Stomach (tissue), 4 donors: ENCODE measurements around the gene PPP1R13B.

ENCODE experiments used
- CTCF ChIP-seq, 7 experiments: fragments of 450-650 bp in 4 of 7; fragments of 200-600 bp in 3 of 7; sonication (generic) in 3 of 7; IDR thresholded peaks; one replicate each; pipeline ENCODE4 v1.5.1; 2016 to 2019; ENCODE audit warnings: antibody characterized with exemption in 7 of 7, control low read depth in 2 of 7, mild to moderate bottlenecking in 1 of 7
- POLR2AphosphoS5 ChIP-seq, 3 donors: sonication (generic); formaldehyde crosslinking; IDR thresholded peaks; one replicate each; pipeline ENCODE4 v1.6.1; 2016; ENCODE audit warnings: antibody characterized with exemption in 3 of 3

DNA sequence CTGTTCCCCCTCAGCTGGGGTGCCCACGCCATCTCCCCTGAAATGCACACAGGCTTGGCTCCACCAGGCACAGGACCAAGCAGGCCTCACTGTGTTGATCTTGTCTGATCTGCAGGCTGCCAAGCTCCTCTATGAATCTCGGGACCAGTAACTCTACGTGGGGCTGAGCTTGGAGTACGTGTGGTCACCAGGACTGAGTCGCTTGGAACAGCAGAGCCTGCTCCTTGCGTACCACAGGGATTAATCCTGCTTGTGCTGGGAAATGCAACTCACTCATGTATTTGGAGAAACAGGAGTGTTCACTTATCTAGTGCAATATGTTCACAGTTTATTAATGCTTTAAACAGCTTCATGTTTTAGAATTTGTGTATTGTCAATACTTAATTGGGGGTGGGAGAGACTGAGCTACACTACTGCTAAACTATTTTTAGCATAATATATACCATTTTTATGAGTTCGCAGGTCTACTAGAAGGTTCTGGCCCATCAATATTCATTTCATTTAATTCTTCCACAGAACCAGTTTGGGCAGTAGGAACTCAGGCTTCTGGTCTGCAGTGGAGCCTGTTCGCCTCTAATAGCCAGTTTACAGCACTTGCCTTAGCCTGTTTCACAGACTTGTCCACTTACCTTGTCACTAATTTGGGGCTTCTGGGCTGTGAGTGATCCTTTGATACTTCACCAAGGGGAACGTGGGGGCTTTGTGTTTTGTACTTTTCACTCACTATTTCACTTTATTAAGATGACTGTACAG is 114.3 kb downstream of the PPP1R13B start:
- TF ChIP-seq POLR2AphosphoS5 (IDR thresholded peaks at IDR 0.05) (peak in 1 of 3 donors; percentile 57), CTCF (IDR thresholded peaks at IDR 0.05) (no peak)
